Measurements from ENCODE around the gene HTR4. TPM values are rescaled to one million over a fixed set of nuclear protein-coding genes. Genes with fewer than 3 reads are reported as not detected.
A peak's percentile ranks its signal among the peaks of the same experiment; 100 is the strongest.

HTR4 gene
- total RNA-seq, 2 experiments from 2014 or later: not detected

DNA sequence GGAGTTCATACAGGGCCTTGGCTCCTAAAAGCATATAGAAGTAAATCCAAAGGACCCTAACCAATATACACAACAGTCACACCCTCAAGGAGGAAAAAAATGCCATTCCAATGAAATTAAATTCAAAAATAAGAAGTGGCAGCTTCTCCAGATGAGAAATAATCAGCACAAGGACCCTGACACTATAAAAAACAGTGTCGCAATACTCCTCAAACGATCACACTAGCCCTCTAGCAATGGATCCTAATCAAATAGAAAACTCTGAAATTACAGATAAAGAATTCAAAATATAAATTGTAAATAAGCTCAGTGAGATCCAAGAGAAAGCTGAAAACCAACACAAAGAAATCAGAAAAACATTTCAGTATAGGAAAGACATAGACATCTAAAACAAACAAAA, 33.5 kb upstream of the HTR4 start:
- intact Hi-C loops (cut with micrococcal nuclease; ENCODE audit: unreplicated experiment): no loop called here
- POLR2A ChIA-PET: interaction anchor here (0.7 to 1.4 kb wide), 5 partner anchors 9 to 160 kb away, joined by 3 to 8 read pairs (median 4); no protein-coding TSS in a partner anchor
- BruUV-seq (replicated peaks): no TSS peak

DNA sequence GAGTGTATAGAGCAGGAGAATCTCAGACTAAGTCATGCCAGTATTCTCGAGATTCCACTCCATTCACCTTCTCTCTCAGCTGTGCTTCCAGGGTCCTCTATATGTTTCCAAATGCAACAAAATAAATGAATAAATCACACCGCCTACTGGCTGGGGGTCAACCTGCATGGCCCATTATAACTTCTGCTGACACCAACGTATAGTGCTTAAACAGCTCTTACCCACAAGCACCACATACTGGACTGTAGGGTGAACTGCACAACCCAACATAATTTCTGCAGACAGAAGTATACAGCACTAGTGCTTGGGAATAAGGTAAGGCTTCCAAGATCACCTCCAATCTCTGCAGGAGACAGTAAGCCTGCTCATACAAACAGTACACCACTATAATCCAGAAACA, 33.1 kb upstream of the HTR4 start:
- ChIA-PET POLR2A (interaction anchor here (0.7 to 1.3 kb wide), 2 partner anchors 10 to 58 kb away, joined by 3 to 8 read pairs; no protein-coding TSS in a partner anchor), CTCF (ENCODE audit: unreplicated experiment) (no interaction called here)
- TF ChIP-seq EZH2phosphoT487 (IDR thresholded peaks at IDR 0.05; ENCODE audit: borderline replicate concordance, low read depth, low read length): no peak
- TF ChIP-seq, protein P1, sequence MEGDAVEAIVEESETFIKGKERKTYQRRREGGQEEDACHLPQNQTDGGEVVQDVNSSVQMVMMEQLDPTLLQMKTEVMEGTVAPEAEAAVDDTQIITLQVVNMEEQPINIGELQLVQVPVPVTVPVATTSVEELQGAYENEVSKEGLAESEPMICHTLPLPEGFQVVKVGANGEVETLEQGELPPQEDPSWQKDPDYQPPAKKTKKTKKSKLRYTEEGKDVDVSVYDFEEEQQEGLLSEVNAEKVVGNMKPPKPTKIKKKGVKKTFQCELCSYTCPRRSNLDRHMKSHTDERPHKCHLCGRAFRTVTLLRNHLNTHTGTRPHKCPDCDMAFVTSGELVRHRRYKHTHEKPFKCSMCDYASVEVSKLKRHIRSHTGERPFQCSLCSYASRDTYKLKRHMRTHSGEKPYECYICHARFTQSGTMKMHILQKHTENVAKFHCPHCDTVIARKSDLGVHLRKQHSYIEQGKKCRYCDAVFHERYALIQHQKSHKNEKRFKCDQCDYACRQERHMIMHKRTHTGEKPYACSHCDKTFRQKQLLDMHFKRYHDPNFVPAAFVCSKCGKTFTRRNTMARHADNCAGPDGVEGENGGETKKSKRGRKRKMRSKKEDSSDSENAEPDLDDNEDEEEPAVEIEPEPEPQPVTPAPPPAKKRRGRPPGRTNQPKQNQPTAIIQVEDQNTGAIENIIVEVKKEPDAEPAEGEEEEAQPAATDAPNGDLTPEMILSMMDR (conservative IDR thresholded peaks at IDR 0.05; ENCODE audit: low read length): peak; percentile 73
- H4K20me1 ChIP-seq (ENCODE audit: insufficient read depth, low read length): no peaks in the 10 kb centered on the region
- no peak overlapping the region for H3K27ac ChIP-seq (ENCODE audit: low read depth, low read length, poor library complexity, severe bottlenecking)
- BruUV-seq (replicated peaks): no TSS peak
- H3K36me3 ChIP-seq (ENCODE audit: insufficient read depth, low read length): no peaks in the 10 kb centered on the region
- intact Hi-C loops (cut with micrococcal nuclease; ENCODE audit: unreplicated experiment): no loop called here
- no peak overlapping the region for H2AFZ ChIP-seq (ENCODE audit: low read length)
- DNase-seq (ENCODE audit: low spot score): peak; percentile 32
- H3K4me3 ChIP-seq (ENCODE audit: low read depth, low read length, poor library complexity, severe bottlenecking): no peak overlapping the region
- H3K4me1 ChIP-seq (ENCODE audit: insufficient read depth, low read length, poor library complexity, severe bottlenecking): no peaks in the 10 kb centered on the region
- H3K9me3 ChIP-seq (ENCODE audit: low read length): no peaks in the 10 kb centered on the region
- no peaks in the 10 kb centered on the region for H3K9me2 ChIP-seq (ENCODE audit: insufficient read depth, low read length)
- no peak overlapping the region for H3K4me2 ChIP-seq (ENCODE audit: low read length)
- H3K79me2 ChIP-seq (ENCODE audit: insufficient read depth, low read depth, low read length): no peaks in the 10 kb centered on the region

More for the DNA sequence above, 33.5 kb upstream of the HTR4 start:
- no peaks in the 10 kb centered on the region for H4K20me1 ChIP-seq (ENCODE audit: insufficient read depth, low read length)
- no peaks in the 10 kb centered on the region for H3K9me2 ChIP-seq (ENCODE audit: insufficient read depth, low read length)
- H3K4me3 ChIP-seq (ENCODE audit: low read depth, low read length, poor library complexity, severe bottlenecking): no peak overlapping the region
- H3K79me2 ChIP-seq (ENCODE audit: insufficient read depth, low read depth, low read length): no peaks in the 10 kb centered on the region
- no peaks in the 10 kb centered on the region for H3K36me3 ChIP-seq (ENCODE audit: insufficient read depth, low read length)
- TF ChIP-seq, protein P1 (conservative IDR thresholded peaks at IDR 0.05; ENCODE audit: low read length): no peak
- TF ChIP-seq EZH2phosphoT487 (IDR thresholded peaks at IDR 0.05; ENCODE audit: borderline replicate concordance, low read depth, low read length): no peak
- no peak overlapping the region for H2AFZ ChIP-seq (ENCODE audit: low read length)
- H3K4me2 ChIP-seq (ENCODE audit: low read length): no peak overlapping the region
- no peak for DNase-seq (ENCODE audit: low spot score)
- no peaks in the 10 kb centered on the region for H3K9me3 ChIP-seq (ENCODE audit: low read length)
- CTCF ChIA-PET (ENCODE audit: unreplicated experiment): no interaction called here
- H3K4me1 ChIP-seq (ENCODE audit: insufficient read depth, low read length, poor library complexity, severe bottlenecking): no peaks in the 10 kb centered on the region
- H3K27ac ChIP-seq (ENCODE audit: low read depth, low read length, poor library complexity, severe bottlenecking): no peak overlapping the region

DNA sequence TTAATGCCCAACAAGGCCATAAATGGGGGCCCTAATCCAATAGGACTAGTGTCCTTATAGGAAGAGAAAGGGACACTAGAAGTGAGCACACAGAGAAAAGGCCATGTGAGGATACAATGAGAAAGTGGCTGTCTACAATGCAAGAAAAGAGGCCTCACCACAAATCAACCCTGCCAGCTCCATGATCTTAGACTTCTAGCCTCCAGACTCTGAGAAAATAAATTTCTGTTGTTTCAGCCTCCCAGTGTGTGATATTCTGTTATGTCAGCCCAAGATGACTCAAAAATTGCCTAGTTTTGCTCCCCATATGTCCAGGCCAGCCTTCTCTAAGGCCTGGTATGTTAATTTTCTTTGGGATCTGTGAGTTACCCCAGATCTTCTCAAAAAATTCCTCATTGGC, 32.3 kb upstream of the HTR4 start:
- H2AFZ ChIP-seq (ENCODE audit: low read length): no peak overlapping the region
- H3K9me2 ChIP-seq (ENCODE audit: insufficient read depth, low read length): no peaks in the 10 kb centered on the region
- no peak overlapping the region for H3K4me2 ChIP-seq (ENCODE audit: low read length)
- H4K20me1 ChIP-seq (ENCODE audit: insufficient read depth, low read length): no peaks in the 10 kb centered on the region
- H3K27ac ChIP-seq (ENCODE audit: low read depth, low read length, poor library complexity, severe bottlenecking): no peak overlapping the region
- intact Hi-C loops (cut with micrococcal nuclease; ENCODE audit: unreplicated experiment): no loop called here
- ChIA-PET CTCF (ENCODE audit: unreplicated experiment) (no interaction called here), POLR2A (no interaction called here)
- H3K4me1 ChIP-seq (ENCODE audit: insufficient read depth, low read length, poor library complexity, severe bottlenecking): no peaks in the 10 kb centered on the region
- no TSS peak for BruUV-seq (replicated peaks)
- no peaks in the 10 kb centered on the region for H3K36me3 ChIP-seq (ENCODE audit: insufficient read depth, low read length)
- DNase-seq (ENCODE audit: low spot score): no peak
- H3K79me2 ChIP-seq (ENCODE audit: insufficient read depth, low read depth, low read length): no peaks in the 10 kb centered on the region
- no peak overlapping the region for H3K4me3 ChIP-seq (ENCODE audit: low read depth, low read length, poor library complexity, severe bottlenecking)
- TF ChIP-seq, protein P1 (conservative IDR thresholded peaks at IDR 0.05; ENCODE audit: low read length): no peak
- H3K9me3 ChIP-seq (ENCODE audit: low read length): no peaks in the 10 kb centered on the region
